MM.1S (cell line): ENCODE data around the gene BCKDK.

ENCODE experiments used
- DNase-seq: peaks from one replicate; pipeline ENCODE4 v3.0.0-alpha.2; 2015
- H2AFZ ChIP-seq: fragments of 300-600 bp; sonication (generic); 2 replicates; pipeline ENCODE4 v1.6.0; 2016; ENCODE audit warnings: antibody characterized with exemption, low read length
- H3F3A ChIP-seq: fragments of 300-600 bp; sonication (generic); 2 replicates; pipeline ENCODE4 v1.6.1; 2016; ENCODE audit warnings: mild to moderate bottlenecking, antibody characterized with exemption, low read length, moderate library complexity, mixed read lengths; ENCODE audit not compliant: insufficient read depth
- H3K27ac ChIP-seq: fragments of 300-600 bp; sonication (generic); 2 replicates; pipeline ENCODE4 v1.5.1; 2016; ENCODE audit warnings: mild to moderate bottlenecking, low read length
- H3K27me3 ChIP-seq: fragments of 300-600 bp; sonication (generic); replicated peaks from 2 replicates; pipeline ENCODE4 v1.6.0; 2016; ENCODE audit warnings: low read length; ENCODE audit not compliant: insufficient read depth
- H3K36me3 ChIP-seq: fragments of 300-600 bp; sonication (generic); replicated peaks from 2 replicates; pipeline ENCODE4 v1.6.1; 2016; ENCODE audit warnings: mild to moderate bottlenecking, low read length, mixed read lengths; ENCODE audit not compliant: insufficient read depth
- H3K4me1 ChIP-seq: fragments of 300-600 bp; sonication (generic); 2 replicates; pipeline ENCODE4 v1.6.1; 2016; ENCODE audit warnings: low read length, mixed read lengths
- H3K4me2 ChIP-seq: fragments of 300-600 bp; sonication (generic); 2 replicates; pipeline ENCODE4 v1.6.0; 2016; ENCODE audit warnings: low read depth, low read length
- H3K4me3 ChIP-seq: fragments of 300-600 bp; sonication (generic); 2 replicates; pipeline ENCODE4 v1.5.1; 2016; ENCODE audit warnings: low read length, mixed read lengths
- H3K79me2 ChIP-seq: fragments of 300-600 bp; sonication (generic); 2 replicates; pipeline ENCODE4 v1.6.1; 2016; ENCODE audit warnings: mixed run types, low read length, mixed read lengths
- H3K9ac ChIP-seq: fragments of 300-600 bp; sonication (generic); 2 replicates; pipeline ENCODE4 v1.6.1; 2016; ENCODE audit warnings: low read length, mixed read lengths
- H3K9me2 ChIP-seq: fragments of 300-600 bp; sonication (generic); replicated peaks from 2 replicates; pipeline ENCODE4 v1.6.1; 2016; ENCODE audit warnings: mild to moderate bottlenecking, low read length, mixed read lengths; ENCODE audit not compliant: insufficient read depth
- H3K9me3 ChIP-seq: fragments of 300-600 bp; sonication (generic); replicated peaks from 2 replicates; pipeline ENCODE4 v1.6.1; 2016; ENCODE audit warnings: mild to moderate bottlenecking, low read length, mixed read lengths; ENCODE audit not compliant: insufficient read depth
- H4K20me1 ChIP-seq: fragments of 300-600 bp; sonication (generic); 2 replicates; pipeline ENCODE4 v1.6.1; 2016; ENCODE audit warnings: mild to moderate bottlenecking, low read length, moderate library complexity, mixed read lengths; ENCODE audit not compliant: insufficient read depth
- CTCF ChIP-seq: fragments of 300-600 bp; sonication (generic); IDR thresholded peaks from 2 replicates; pipeline ENCODE4 v1.5.1; 2016; ENCODE audit warnings: antibody characterized with exemption, low read length, mixed read lengths
- EZH2 ChIP-seq: fragments of 300-600 bp; sonication (generic); optimal IDR thresholded peaks from 2 replicates; pipeline ENCODE3; 2017; ENCODE audit warnings: low read depth, mild to moderate bottlenecking, antibody characterized with exemption, low read length, mixed read lengths
- EZH2phosphoT487 ChIP-seq: fragments of 300-600 bp; sonication (generic); IDR thresholded peaks from 2 replicates; pipeline ENCODE4 v1.6.1; 2018; ENCODE audit warnings: antibody characterized with exemption, low read length

BCKDK gene

GRCh38 chr16:31125844-31126243, 17.7 kb downstream of the BCKDK start:
- H3K9me2 ChIP-seq: no peaks in the 10 kb centered on the region
- no peak for DNase-seq
- no peaks in the 10 kb centered on the region for H3K4me1 ChIP-seq
- H3K4me2 ChIP-seq: no peak overlapping the region
- H3K4me3 ChIP-seq: no peak overlapping the region
- no peak overlapping the region for H3K9ac ChIP-seq
- no peak for TF ChIP-seq CTCF
- no peak for TF ChIP-seq EZH2phosphoT487
- no peak for TF ChIP-seq EZH2
- no peaks in the 10 kb centered on the region for H3K36me3 ChIP-seq
- no peaks in the 10 kb centered on the region for H4K20me1 ChIP-seq
- no peaks in the 10 kb centered on the region for H3F3A ChIP-seq
- H3K9me3 ChIP-seq: no peaks in the 10 kb centered on the region
- no peak overlapping the region for H2AFZ ChIP-seq
- no peaks in the 10 kb centered on the region for H3K79me2 ChIP-seq
- H3K27me3 ChIP-seq: no peaks in the 10 kb centered on the region
- no peak overlapping the region for H3K27ac ChIP-seq

GRCh38 chr16:31127182-31127581, 19.0 kb downstream of the BCKDK start:
- Histone ChIP-seq H3K27ac (no peak overlapping the region), H3K9me3 (no peaks in the 10 kb centered on the region), H2AFZ (no peak overlapping the region), H3K9me2 (no peaks in the 10 kb centered on the region), H3K79me2 (no peaks in the 10 kb centered on the region), H3K9ac (no peak overlapping the region), H4K20me1 (no peaks in the 10 kb centered on the region), H3K4me3 (no peak overlapping the region), H3K4me1 (no peaks in the 10 kb centered on the region), H3K36me3 (no peaks in the 10 kb centered on the region), H3F3A (no peaks in the 10 kb centered on the region), H3K4me2 (no peak overlapping the region), H3K27me3 (no peaks in the 10 kb centered on the region)
- TF ChIP-seq EZH2 (no peak), EZH2phosphoT487 (no peak), CTCF (no peak)
- DNase-seq: no peak

- Histone ChIP-seq H4K20me1 (no peaks in the 10 kb centered on the region), H3K4me2 (no peak overlapping the region), H3K9me3 (no peaks in the 10 kb centered on the region), H3K79me2 (no peaks in the 10 kb centered on the region), H3K36me3 (no peaks in the 10 kb centered on the region), H3F3A (no peaks in the 10 kb centered on the region), H2AFZ (no peak overlapping the region), H3K27ac (no peak overlapping the region), H3K27me3 (no peaks in the 10 kb centered on the region), H3K9me2 (no peaks in the 10 kb centered on the region), H3K4me1 (no peaks in the 10 kb centered on the region), H3K9ac (no peak overlapping the region), H3K4me3 (no peak overlapping the region)
- DNase-seq: no peak
- TF ChIP-seq CTCF (no peak), EZH2phosphoT487 (no peak), EZH2 (no peak)
Measured at GRCh38 chr16:31128711-31129567, 20.8 kb downstream of the BCKDK start.
